Regular cardiac myocyte (primary cell): ENCODE data around the gene NSD1. TPM values are rescaled to one million over a fixed set of nuclear protein-coding genes. Genes with fewer than 3 reads are reported as not detected.

Experiments
- total RNA-seq: library from RNA; depleted of rRNA; stranded (reverse); fragments of >200 nt; gene quantifications from 2 replicates; pipeline ENCODE4 v1.2.3, GENCODE V29; 2014

The NSD1 gene, protein sequence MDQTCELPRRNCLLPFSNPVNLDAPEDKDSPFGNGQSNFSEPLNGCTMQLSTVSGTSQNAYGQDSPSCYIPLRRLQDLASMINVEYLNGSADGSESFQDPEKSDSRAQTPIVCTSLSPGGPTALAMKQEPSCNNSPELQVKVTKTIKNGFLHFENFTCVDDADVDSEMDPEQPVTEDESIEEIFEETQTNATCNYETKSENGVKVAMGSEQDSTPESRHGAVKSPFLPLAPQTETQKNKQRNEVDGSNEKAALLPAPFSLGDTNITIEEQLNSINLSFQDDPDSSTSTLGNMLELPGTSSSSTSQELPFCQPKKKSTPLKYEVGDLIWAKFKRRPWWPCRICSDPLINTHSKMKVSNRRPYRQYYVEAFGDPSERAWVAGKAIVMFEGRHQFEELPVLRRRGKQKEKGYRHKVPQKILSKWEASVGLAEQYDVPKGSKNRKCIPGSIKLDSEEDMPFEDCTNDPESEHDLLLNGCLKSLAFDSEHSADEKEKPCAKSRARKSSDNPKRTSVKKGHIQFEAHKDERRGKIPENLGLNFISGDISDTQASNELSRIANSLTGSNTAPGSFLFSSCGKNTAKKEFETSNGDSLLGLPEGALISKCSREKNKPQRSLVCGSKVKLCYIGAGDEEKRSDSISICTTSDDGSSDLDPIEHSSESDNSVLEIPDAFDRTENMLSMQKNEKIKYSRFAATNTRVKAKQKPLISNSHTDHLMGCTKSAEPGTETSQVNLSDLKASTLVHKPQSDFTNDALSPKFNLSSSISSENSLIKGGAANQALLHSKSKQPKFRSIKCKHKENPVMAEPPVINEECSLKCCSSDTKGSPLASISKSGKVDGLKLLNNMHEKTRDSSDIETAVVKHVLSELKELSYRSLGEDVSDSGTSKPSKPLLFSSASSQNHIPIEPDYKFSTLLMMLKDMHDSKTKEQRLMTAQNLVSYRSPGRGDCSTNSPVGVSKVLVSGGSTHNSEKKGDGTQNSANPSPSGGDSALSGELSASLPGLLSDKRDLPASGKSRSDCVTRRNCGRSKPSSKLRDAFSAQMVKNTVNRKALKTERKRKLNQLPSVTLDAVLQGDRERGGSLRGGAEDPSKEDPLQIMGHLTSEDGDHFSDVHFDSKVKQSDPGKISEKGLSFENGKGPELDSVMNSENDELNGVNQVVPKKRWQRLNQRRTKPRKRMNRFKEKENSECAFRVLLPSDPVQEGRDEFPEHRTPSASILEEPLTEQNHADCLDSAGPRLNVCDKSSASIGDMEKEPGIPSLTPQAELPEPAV (N-terminal part only)
- 39.5 and 41.7 TPM in 2 replicates for total RNA-seq

DNA sequence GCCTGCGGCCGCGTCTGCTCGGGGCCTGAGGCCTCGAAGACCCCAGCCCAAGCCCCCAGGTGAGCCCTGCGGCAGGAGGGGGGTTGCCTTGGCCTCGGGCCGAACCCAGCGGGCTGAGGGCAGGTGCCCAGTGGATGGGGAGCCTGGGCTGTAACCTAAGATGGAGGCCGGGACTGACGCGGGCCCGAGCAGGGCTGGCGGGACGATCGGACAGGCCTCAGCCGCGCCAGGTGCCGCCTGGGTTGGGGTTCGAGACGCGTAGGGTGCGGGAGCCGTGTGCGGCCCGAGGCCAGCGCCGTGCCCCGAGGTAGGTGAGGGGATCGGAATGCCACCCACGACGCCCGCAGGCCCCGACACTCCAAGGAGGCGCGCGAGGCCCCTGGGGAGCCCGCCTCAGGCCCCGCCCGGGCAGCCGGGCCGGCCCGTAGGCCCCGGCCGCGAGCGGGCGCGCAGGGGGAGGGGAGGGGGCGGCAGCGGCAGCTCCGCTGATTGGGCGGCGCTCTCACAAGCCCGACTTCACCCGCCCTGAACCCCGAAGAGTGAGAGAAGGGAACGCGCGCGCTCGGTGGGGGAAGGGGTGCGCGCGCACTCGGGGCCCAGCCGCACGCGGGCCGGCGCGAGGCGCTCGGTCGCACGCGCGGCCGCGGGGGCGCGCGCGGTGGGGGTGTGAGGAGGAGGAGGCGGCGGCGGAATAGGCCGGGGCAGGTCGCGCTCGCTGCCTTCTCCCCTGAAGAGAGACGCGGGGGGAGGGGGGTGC is at the start of gene NSD1:
NSD1 (plus strand) TSS at position 678 of the 757 bp plus-strand sequence. CDS start 1,331 bp downstream, outside the sequence.

DNA sequence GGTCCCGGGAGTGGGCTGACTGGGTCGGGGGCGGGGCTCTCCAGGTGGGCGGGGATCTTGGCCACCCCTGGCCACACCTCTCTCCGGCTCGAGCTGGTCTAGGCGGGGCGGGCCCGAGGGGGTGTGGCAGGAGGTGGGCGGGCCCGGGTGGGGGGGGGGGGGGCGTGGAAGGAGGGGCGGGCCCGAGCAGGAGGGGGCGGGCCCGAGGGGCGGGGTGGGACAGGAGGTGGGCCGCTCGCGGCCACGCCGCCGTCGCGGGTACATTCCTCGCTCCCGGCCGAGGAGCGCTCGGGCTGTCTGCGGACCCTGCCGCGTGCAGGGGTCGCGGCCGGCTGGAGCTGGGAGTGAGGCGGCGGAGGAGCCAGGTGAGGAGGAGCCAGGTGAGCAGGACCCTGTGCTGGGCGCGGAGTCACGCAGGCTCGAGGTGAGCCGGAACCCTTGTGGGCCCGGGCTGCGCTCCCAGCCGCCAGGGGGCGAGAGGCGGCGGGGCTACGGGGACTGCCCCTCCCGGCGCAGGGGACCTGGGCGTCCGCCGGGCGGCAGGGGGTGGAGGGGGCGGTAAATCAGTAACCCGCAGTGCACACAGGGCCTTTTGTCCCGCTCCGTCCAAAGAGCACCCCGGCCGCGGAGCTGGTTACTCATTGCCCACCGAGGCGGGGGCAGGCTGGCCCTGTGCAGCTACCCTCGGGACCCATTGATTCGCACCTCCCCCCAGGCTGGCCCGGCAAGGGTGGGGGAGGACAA is 46.7 kb upstream of the NSD1 start, which contains the start of gene FGFR4:
FGFR4 (plus strand) TSS at position 262 of the 744 bp plus-strand sequence. CDS start 2,688 bp downstream, outside the sequence.

DNA sequence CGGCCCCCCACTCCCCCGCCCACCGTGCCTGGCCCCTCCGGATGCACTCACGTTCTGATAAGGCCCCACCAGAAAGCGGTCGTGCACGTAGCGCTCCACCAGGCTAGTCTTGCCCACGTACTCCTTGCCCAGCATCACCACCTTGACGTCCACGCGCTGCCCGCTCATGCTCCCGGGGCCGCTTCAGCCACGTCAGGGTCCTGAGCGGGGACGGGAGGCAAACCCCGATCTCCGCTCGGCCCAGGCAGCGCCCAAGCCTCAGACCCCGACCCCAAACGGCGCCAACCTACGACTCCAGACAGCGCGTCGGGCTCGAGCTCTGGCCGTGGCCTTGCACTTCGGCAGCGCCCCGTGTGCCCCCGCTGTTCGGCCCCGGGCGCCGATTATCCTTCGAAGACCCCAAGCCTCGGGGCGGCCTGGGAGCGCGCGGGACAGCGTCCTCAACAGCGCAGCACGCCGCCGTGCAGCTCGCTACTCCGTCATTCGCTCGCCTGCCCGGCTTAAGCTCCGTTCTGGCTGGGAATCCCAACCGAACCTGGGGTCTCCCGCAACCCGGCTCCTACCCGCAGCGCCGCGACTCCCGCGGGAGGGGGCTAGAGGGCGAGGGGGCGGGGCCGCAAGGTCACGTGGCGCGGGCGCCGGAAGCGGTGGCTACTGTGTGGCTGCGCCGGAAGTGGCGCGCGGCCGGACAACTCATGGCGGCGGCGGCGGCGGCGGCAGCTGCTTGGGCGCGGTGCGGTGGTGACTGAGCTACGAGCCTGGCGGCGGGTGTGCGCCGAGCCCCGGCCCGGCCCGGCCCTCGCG is 169.8 kb downstream of the NSD1 start, which contains the start of the genes PRELID1 and RAB24:
PRELID1 (plus strand) TSS at position 679 of the 804 bp plus-strand sequence. CDS start 187 bp downstream, outside the sequence.
RAB24 (minus strand) TSS at position 599 of the 804 bp plus-strand sequence; CDS start at position 168, 431 bp downstream.

DNA sequence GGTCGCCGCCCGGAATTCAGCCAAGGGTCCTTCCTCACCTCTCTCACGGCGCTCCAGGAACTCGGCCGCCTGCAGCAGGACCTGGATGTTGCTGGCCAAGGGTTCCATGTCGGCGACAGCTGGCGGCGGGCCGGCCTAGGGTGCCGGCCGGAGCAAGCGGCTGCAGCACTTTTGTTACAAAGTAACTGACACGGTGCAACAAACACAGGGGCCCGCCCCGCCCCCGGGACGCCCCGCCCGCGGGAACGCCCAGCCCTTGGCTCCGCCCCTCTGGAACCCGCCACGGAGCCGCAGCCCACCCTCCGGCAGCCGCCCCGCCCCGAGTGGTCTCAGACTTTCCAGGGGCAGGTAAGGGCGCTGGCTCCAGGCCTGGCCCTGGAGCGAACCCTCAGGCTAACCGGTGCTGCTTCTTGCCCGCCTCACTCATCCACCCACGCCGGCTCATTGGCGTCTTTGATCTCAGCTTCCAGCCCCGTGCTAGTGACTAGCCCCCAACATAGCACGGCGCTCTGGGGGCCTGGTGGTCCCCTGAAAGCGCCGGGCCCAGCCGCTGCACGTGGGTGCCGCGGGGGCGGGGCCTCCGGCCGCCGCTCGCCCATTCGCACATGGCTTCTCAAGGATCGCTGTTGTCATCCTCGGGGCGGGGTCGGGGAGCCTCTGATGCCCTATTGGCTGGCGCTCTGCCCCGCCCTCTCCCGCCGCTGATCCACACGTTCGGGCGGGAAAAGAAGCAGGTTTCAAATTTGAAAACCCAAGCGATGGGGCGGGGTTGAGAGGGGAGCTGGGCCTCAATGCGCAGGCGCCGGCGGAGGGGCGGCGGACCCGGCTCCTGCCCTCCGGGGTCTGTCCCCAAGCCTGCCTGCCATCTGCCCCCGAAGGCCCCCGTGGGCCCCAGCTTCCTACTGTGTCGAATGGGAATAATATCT is 178.4 kb downstream of the NSD1 start, which contains the start of gene MXD3:
MXD3 (minus strand) TSS at position 176 of the 926 bp plus-strand sequence; CDS start at position 108, 68 bp downstream.

Other genes with a start within 250 kb of the NSD1 start
- not detected in 2 replicates for gene HK3, start 234.4 kb upstream of the NSD1 start, total RNA-seq
- 33.4 and 51.3 TPM in 2 replicates for gene UIMC1, start 127.0 kb upstream of the NSD1 start, total RNA-seq
- 12.7 and 13.2 TPM in 2 replicates for gene ZNF346, start 111.1 kb upstream of the NSD1 start, total RNA-seq
- 0.56 and 1.9 TPM in 2 replicates for gene FGFR4, start 46.9 kb upstream of the NSD1 start, total RNA-seq
- gene RAB24, start 169.9 kb downstream of the NSD1 start, total RNA-seq, result 18.3 and 24.9 TPM in 2 replicates
- gene PRELID1, start 170.0 kb downstream of the NSD1 start, total RNA-seq, result 68.5 and 167 TPM in 2 replicates
- 3.7 and 15.7 TPM in 2 replicates for gene MXD3, start 178.1 kb downstream of the NSD1 start, total RNA-seq
- 342 and 514 TPM in 2 replicates for gene LMAN2, start 217.9 kb downstream of the NSD1 start, total RNA-seq
- 3.6 and 9.3 TPM in 2 replicates for gene RGS14, start 224.2 kb downstream of the NSD1 start, total RNA-seq